Measurements from ENCODE around the gene WDR93.

WDR93 gene

GRCh38 chr15:89759835-89760234, 69.2 kb downstream of the WDR93 start:
- H3K27me3 ChIP-seq (ENCODE audit: control insufficient read depth, low read length), result no peaks in the 10 kb centered on the region
- no peaks in the 10 kb centered on the region for H3K79me2 ChIP-seq (ENCODE audit: control insufficient read depth, low read length)
- H3K4me3 ChIP-seq (ENCODE audit: low read length), result no peak overlapping the region
- H3K4me2 ChIP-seq (ENCODE audit: low read length), result no peak overlapping the region
- no peaks in the 10 kb centered on the region for H3F3A ChIP-seq (ENCODE audit: control insufficient read depth, insufficient read depth)
- no peaks in the 10 kb centered on the region for H4K20me1 ChIP-seq (ENCODE audit: control insufficient read depth, insufficient read depth, low read depth, low read length)
- TF ChIP-seq CTCF (IDR thresholded peaks at IDR 0.05; ENCODE audit: low read depth, low read length, poor library complexity, severe bottlenecking) (no peak), EZH2phosphoT487 (IDR thresholded peaks at IDR 0.05; ENCODE audit: borderline replicate concordance, low read length) (no peak)
- H3K9me3 ChIP-seq (ENCODE audit: control insufficient read depth, insufficient read depth, low read length), result no peaks in the 10 kb centered on the region
- H3K4me1 ChIP-seq (ENCODE audit: control insufficient read depth, low read length), result no peaks in the 10 kb centered on the region
- H3K36me3 ChIP-seq (ENCODE audit: control insufficient read depth, low read length), result no peaks in the 10 kb centered on the region
- H3K27ac ChIP-seq (ENCODE audit: low read depth, low read length), result no peak overlapping the region
- no peaks in the 10 kb centered on the region for H3K9me2 ChIP-seq (replicated peaks; ENCODE audit: control insufficient read depth, low read length)

GRCh38 chr15:89760303-89761008, 69.8 kb downstream of the WDR93 start:
- no peaks in the 10 kb centered on the region for H3K27me3 ChIP-seq (ENCODE audit: control insufficient read depth, low read length)
- no peak overlapping the region for H3K27ac ChIP-seq (ENCODE audit: low read depth, low read length)
- no peaks in the 10 kb centered on the region for H3F3A ChIP-seq (ENCODE audit: control insufficient read depth, insufficient read depth)
- H3K79me2 ChIP-seq (ENCODE audit: control insufficient read depth, low read length), result no peaks in the 10 kb centered on the region
- no peaks in the 10 kb centered on the region for H3K9me3 ChIP-seq (ENCODE audit: control insufficient read depth, insufficient read depth, low read length)
- H3K9me2 ChIP-seq (replicated peaks; ENCODE audit: control insufficient read depth, low read length), result no peaks in the 10 kb centered on the region
- no peak overlapping the region for H3K4me2 ChIP-seq (ENCODE audit: low read length)
- H3K36me3 ChIP-seq (ENCODE audit: control insufficient read depth, low read length), result no peaks in the 10 kb centered on the region
- TF ChIP-seq CTCF (IDR thresholded peaks at IDR 0.05; ENCODE audit: low read depth, low read length, poor library complexity, severe bottlenecking) (peak; percentile 98), EZH2phosphoT487 (IDR thresholded peaks at IDR 0.05; ENCODE audit: borderline replicate concordance, low read length) (no peak)
- no peaks in the 10 kb centered on the region for H4K20me1 ChIP-seq (ENCODE audit: control insufficient read depth, insufficient read depth, low read depth, low read length)
- H3K4me1 ChIP-seq (ENCODE audit: control insufficient read depth, low read length), result no peaks in the 10 kb centered on the region
- H3K4me3 ChIP-seq (ENCODE audit: low read length), result no peak overlapping the region

- H3F3A ChIP-seq (ENCODE audit: control insufficient read depth, insufficient read depth), result no peaks in the 10 kb centered on the region
- H3K79me2 ChIP-seq (ENCODE audit: control insufficient read depth, low read length), result no peaks in the 10 kb centered on the region
- H3K27me3 ChIP-seq (ENCODE audit: control insufficient read depth, low read length), result no peaks in the 10 kb centered on the region
- H4K20me1 ChIP-seq (ENCODE audit: control insufficient read depth, insufficient read depth, low read depth, low read length), result no peaks in the 10 kb centered on the region
- no peaks in the 10 kb centered on the region for H3K9me2 ChIP-seq (replicated peaks; ENCODE audit: control insufficient read depth, low read length)
- no peaks in the 10 kb centered on the region for H3K9me3 ChIP-seq (ENCODE audit: control insufficient read depth, insufficient read depth, low read length)
- H3K4me2 ChIP-seq (ENCODE audit: low read length), result no peak overlapping the region
- no peaks in the 10 kb centered on the region for H3K36me3 ChIP-seq (ENCODE audit: control insufficient read depth, low read length)
- TF ChIP-seq EZH2phosphoT487 (IDR thresholded peaks at IDR 0.05; ENCODE audit: borderline replicate concordance, low read length), result no peak
- TF ChIP-seq CTCF (IDR thresholded peaks at IDR 0.05; ENCODE audit: low read depth, low read length, poor library complexity, severe bottlenecking), result peak; percentile 36
- no peak overlapping the region for H3K4me3 ChIP-seq (ENCODE audit: low read length)
- H3K4me1 ChIP-seq (ENCODE audit: control insufficient read depth, low read length), result no peaks in the 10 kb centered on the region
- no peak overlapping the region for H3K27ac ChIP-seq (ENCODE audit: low read depth, low read length)
Measured at GRCh38 chr15:89761009-89761831, 70.6 kb downstream of the WDR93 start.
